NK-92 (cell line): ENCODE data around the gene RENBP.

Source experiments
- DNase-seq: peaks from one replicate; lab custom pipeline; 2025; ENCODE audit not compliant: unreplicated experiment; lab: John Stamatoyannopoulos, UW

The RENBP gene

GRCh38 chrX:153901753-153902140, 42.7 kb downstream of the RENBP start:
- no peak for DNase-seq

- DNase-seq = no peak
These were observed 43.4 kb downstream of the RENBP start for GRCh38 chrX:153900831-153901752.

DNA sequence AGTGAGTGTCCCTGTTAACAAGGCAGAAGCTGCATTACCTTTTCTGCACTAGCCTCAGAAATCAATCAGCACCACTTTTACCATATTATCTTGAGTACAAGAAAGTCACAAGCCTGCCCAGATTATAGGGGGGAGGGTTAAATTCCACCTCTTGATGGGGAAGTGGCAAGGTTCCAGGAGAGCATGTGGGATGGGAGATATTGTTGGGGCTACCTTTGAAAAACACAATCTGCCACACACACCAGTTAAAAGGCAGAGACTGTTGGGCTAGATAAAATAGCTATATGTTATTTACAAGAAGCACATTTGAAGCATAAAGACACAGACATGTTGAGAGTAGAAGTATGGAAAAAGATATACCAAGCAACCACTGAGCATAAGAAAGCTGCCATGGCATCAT, 46.5 kb downstream of the RENBP start:
- no peak for DNase-seq

DNA sequence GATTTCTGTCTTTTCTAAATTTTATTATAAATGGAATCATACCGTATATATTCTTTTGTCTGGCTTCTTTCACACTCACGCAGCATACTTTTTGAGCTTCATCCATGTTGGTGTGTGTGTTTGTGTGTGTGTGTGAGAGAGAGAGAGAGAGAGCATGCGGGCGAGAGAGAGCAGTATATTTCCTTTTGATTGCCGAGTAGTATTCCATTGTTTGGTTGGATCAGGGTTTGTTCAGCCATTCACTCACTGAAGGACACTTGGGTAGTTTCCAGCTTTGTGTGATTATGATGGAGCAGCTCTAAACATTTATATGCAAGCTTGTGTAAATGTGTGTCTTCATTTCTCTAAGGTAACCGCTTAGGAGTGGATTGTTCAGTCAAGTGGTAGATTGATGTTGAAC, 55.3 kb downstream of the RENBP start:
- DNase-seq = no peak

- DNase-seq = no peak
These were observed 56.1 kb downstream of the RENBP start for GRCh38 chrX:153888344-153888743.

GRCh38 chrX:153887385-153887784, 57.1 kb downstream of the RENBP start:
- no peak for DNase-seq

GRCh38 chrX:153886915-153887314, 57.5 kb downstream of the RENBP start:
- no peak for DNase-seq

- DNase-seq = no peak
These were observed 58.2 kb downstream of the RENBP start, which contains the start of gene L1CAM for GRCh38 chrX:153885968-153886903. Gene L1CAM, minus strand, starts transcription at chrX:153886173. Its CDS starts 10,337 bp downstream, at chrX:153875836.
